Adrenal gland (tissue), 5 donors: ENCODE results near the gene CDK8.

Experiments
- CTCF ChIP-seq, 6 experiments: fragments of 450-650 bp in 4 of 6; fragments of 200-600 bp in 2 of 6; sonication (generic) in 1 of 6; IDR thresholded peaks; 1 replicate in 5 of 6; 2 replicates in 1 of 6; pipeline versions ENCODE4 v1.5.1 to v1.8.0; 2016 to 2021; ENCODE audit warnings: antibody characterized with exemption in 6 of 6, mild to moderate bottlenecking in 2 of 6, moderate library complexity in 1 of 6
- POLR2A ChIP-seq, 2 donors: fragments of 450-650 bp; IDR thresholded peaks; one replicate each; pipeline ENCODE4 v1.6.1; 2017; ENCODE audit warnings: antibody characterized with exemption in 2 of 2, mild to moderate bottlenecking in 2 of 2, moderate library complexity in 1 of 2
- donor health status: DM: no; HTN: no; CAD: no.

- TF ChIP-seq CTCF (IDR thresholded peaks at IDR 0.05) (no peak), POLR2A (IDR thresholded peaks at IDR 0.05) (no peak)
Measured at GRCh38 chr13:26441476-26441875, 187.5 kb downstream of the CDK8 start.
